HL-60 (cell line): ENCODE measurements around the gene CCDC83.

Source experiments
- CTCF ChIP-seq: IDR thresholded peaks from one replicate; pipeline ENCODE4 v1.5.1; 2011; ENCODE audit warnings: low read length, control low read depth, inconsistent platforms; ENCODE audit not compliant: insufficient read depth
- POLR2AphosphoS5 ChIP-seq: IDR thresholded peaks from 2 replicates; pipeline ENCODE4 v1.6.1; 2012; ENCODE audit warnings: low read depth
- REST ChIP-seq: IDR thresholded peaks from 2 replicates; pipeline ENCODE4 v1.6.1; 2012; ENCODE audit warnings: low read depth; ENCODE audit not compliant: insufficient replicate concordance

DNA sequence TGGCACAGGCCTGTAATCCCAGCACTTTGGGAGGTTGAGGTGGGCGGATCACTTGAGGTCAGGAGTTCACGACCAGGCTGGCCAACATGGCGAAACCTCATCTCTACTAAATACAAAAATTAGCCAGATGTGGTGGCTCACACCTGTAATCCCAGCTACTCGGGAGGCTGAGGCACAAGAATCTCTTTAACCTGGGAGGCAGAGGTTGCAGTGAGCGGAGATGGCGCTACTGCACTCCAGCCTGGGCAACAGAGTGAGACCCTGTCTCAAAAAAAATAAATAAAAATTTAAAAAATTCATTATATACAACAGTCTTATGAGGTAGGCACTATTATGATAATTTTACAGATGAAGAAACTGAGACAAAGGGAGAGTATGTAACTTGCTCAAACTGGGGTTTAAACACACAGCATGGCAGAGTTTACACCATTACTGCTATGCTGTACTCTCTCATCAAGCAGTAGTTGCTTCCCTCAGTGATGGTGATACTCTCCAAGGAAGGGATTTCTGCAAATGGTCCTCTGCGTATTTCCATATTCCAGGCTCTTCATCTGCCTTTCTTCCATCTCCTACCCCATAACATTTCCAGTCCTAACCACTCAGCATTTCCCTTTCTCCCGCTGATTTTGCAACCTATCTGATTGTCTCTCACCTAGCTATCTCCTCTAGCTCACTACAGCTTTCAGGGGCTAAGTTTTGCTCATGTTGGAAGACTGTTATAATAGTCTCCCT is 95.3 kb downstream of the CCDC83 start:
- TF ChIP-seq CTCF, result no peak
- TF ChIP-seq POLR2AphosphoS5, result no peak
- no peak for TF ChIP-seq REST
